ENCODE data around the gene ANKRD66. TPM values are rescaled to one million over a fixed set of nuclear protein-coding genes. Genes with fewer than 3 reads are reported as not detected.

Gene ANKRD66
- total and polyA plus RNA-seq, 2 of the 4 experiments (the other 2 are of a cell fraction) = not detected

- Histone ChIP-seq H3K14ac (replicated peaks; ENCODE audit: low read depth, low read length) (no peak overlapping the region), H3K23ac (ENCODE audit: low read depth, low read length) (no peak overlapping the region), H3K56ac (ENCODE audit: extremely low read depth, insufficient read depth, low read length) (no peak overlapping the region), H2AFZ (replicated peaks; ENCODE audit: low read length, poor library complexity) (no peak overlapping the region), H4K8ac (ENCODE audit: low read depth in 2 of 2, low read length in 2 of 2) (no peak overlapping the region), H2BK20ac (ENCODE audit: low read depth, low read length) (no peak overlapping the region), H3K4me3 (ENCODE audit: insufficient read depth, low read depth, low read length) (no peak overlapping the region), H4K5ac (ENCODE audit: low read depth, low read length) (no peak overlapping the region), H3K79me1 (ENCODE audit: low read depth in 1 of 2, low read length in 2 of 2) (no peaks in the 10 kb centered on the region), H3K36me3 (ENCODE audit: control insufficient read depth, insufficient read depth, low read length) (no peaks in the 10 kb centered on the region), H2BK5ac (ENCODE audit: low read depth, low read length, poor library complexity, severe bottlenecking) (no peak overlapping the region), H2BK15ac (ENCODE audit: low read depth, low read length) (no peak overlapping the region), H3K27ac (ENCODE audit: insufficient read depth, low read length) (no peak overlapping the region), H3K4me2 (ENCODE audit: low read depth, low read length) (no peak overlapping the region), H4K20me1 (ENCODE audit: insufficient read depth, low read length) (no peaks in the 10 kb centered on the region), H2AK9ac (replicated peaks; ENCODE audit: low read depth, low read length, poor library complexity) (no peak overlapping the region), H3K9me1 (ENCODE audit: insufficient read depth, low read length) (no peaks in the 10 kb centered on the region), H3K27me3 (ENCODE audit: control insufficient read depth, insufficient read depth, low read length) (no peaks in the 10 kb centered on the region), H2BK120ac (ENCODE audit: low read depth, low read length) (no peak overlapping the region), H3K18ac (ENCODE audit: low read depth, low read length) (no peak overlapping the region), H3K9me3 (ENCODE audit: control insufficient read depth, insufficient read depth, low read length) (no peaks in the 10 kb centered on the region), H3K4me1 (ENCODE audit: control insufficient read depth, insufficient read depth, low read length) (no peaks in the 10 kb centered on the region), H4K91ac (ENCODE audit: insufficient read depth, low read depth, low read length) (no peak overlapping the region), H3K4ac (ENCODE audit: low read depth, low read length) (no peak overlapping the region), H3K9ac (ENCODE audit: low read depth, low read length) (no peak overlapping the region), H2AK5ac (ENCODE audit: low read depth, low read length) (no peak overlapping the region)
- dilution Hi-C loops (cut with HindIII; ENCODE audit: low sequenced_read_pairs, unreplicated experiment) (no loop called here), in situ Hi-C loops (cut with MboI; ENCODE audit: low sequenced_read_pairs) (loop anchor here (25.0 kb wide), 1 partner anchor 380 kb away; no protein-coding TSS in a partner anchor), intact Hi-C loops (cut with micrococcal nuclease) (no loop called here)
- ATAC-seq (ENCODE audit: low read depth) = no peak
- CTCF ChIA-PET = no interaction called here
- POLR2A ChIA-PET (ENCODE audit: unreplicated experiment) = no interaction called here
- TF ChIP-seq RFX5 (IDR thresholded peaks at IDR 0.05; ENCODE audit: low read depth, low read length) = no peak
- no peak for TF ChIP-seq MXI1 (IDR thresholded peaks at IDR 0.05; ENCODE audit: borderline replicate concordance, low read depth, low read length)
- TF ChIP-seq CEBPB (IDR thresholded peaks at IDR 0.05; ENCODE audit: low read depth, low read length) = no peak
- TF ChIP-seq CTCF (conservative IDR thresholded peaks at IDR 0.05; ENCODE audit: low read depth, low read length) = no peak
- TF ChIP-seq NFE2L2 (IDR thresholded peaks at IDR 0.05; ENCODE audit: low read depth, low read length) = no peak
- TF ChIP-seq POLR2A (IDR thresholded peaks at IDR 0.05; ENCODE audit: low read depth, low read length) = no peak
- no peak for TF ChIP-seq ELK1 (IDR thresholded peaks at IDR 0.05; ENCODE audit: borderline replicate concordance, low read depth, low read length)
- no peak for TF ChIP-seq MAFK (IDR thresholded peaks at IDR 0.05; ENCODE audit: low read depth, low read length)
- no CpG with 5 or more reads among the region's 1 CpG for WGBS, 2 experiments (ENCODE audit: extremely low coverage in 2 of 2, insufficient read length in 1 of 2)
- BruUV-seq (replicated peaks) = no TSS peak
- DNase-seq = no peak
These were observed 45.9 kb downstream of the ANKRD66 start for GRCh38 chr6:46792635-46793034.
